AG04450 (cell line): Measurements from ENCODE around the gene IQGAP1. TPM values are rescaled to one million over a fixed set of nuclear protein-coding genes. Genes with fewer than 3 reads are reported as not detected.
A peak's percentile ranks its signal among the peaks of the same experiment; 100 is the strongest.
"Not testable (repeated sequence)": the region's sequence is repeated elsewhere in the genome, so short reads cannot be mapped to it uniquely, and the experiment has no call there.

Experiments
- CTCF ChIA-PET: fragments of 300-600, 350-600 bp; formaldehyde crosslinking; extraction: SDS; loops from one replicate; lab custom pipeline; 2022; ENCODE audit warnings: antibody characterized with exemption, inconsistent platforms; lab: Charles Lee
- POLR2A ChIA-PET: fragments of 350-600 bp; formaldehyde crosslinking; extraction: SDS; loops from one replicate; lab custom pipeline; 2021; ENCODE audit warnings: antibody characterized with exemption, inconsistent platforms; lab: Yijun Ruan, JAX
- DNase-seq: peaks from one replicate; pipeline ENCODE4 v3.0.0-alpha.2; 2011; ENCODE audit warnings: low read depth, low spot score
- H3K27ac ChIP-seq: one replicate; pipeline ENCODE4 v1.5.1; 2012; ENCODE audit warnings: low read depth, low read length, control low read depth
- H3K27me3 ChIP-seq: one replicate; pipeline ENCODE4 v1.6.0; 2012; ENCODE audit warnings: low read length; ENCODE audit not compliant: control insufficient read depth, insufficient read depth
- H3K4me3 ChIP-seq: 2 replicates; pipeline ENCODE4 v1.5.1; 2011; ENCODE audit warnings: mild to moderate bottlenecking, low read depth, low read length, control low read depth
- H3K9me3 ChIP-seq: 2 replicates; pipeline ENCODE4 v1.5.1; 2012; ENCODE audit warnings: low read length; ENCODE audit not compliant: control insufficient read depth, insufficient read depth
- polyA plus RNA-seq: library from polyadenylated mRNA; depleted of rRNA; stranded (reverse); fragments of >200 nt; gene quantifications from 2 replicates; pipeline ENCODE4 v1.2.3, GENCODE V29; 2011
- TF ChIP-seq, protein P1 (sequence below): IDR thresholded peaks from 2 replicates; pipeline ENCODE4 v1.5.1; 2011; ENCODE audit warnings: low read depth, low read length, control low read depth, inconsistent platforms

Gene IQGAP1
- polyA plus RNA-seq, 1 experiment: 170 TPM

DNA sequence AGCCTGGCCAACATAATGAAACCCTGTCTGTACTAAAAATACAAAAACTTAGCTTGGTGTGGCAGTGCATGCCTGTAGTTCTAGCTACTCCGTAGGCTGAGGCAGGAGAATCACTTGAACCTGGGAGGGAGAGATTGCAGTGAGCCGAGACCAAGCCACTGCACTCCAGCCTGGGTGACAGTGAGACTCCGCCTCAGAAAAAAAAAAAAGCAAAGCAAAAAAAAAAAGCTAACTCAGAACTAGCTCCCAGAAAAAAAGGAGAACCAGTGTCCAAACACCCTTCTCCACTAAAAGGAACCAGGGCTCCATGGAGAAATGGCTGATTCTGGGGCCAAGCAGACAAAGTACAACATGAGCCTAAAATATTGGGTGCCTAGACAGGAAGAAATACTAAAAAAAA is 124.9 kb downstream of the IQGAP1 start:
- H3K27me3 ChIP-seq: no peaks in the 10 kb centered on the region
- TF ChIP-seq, protein P1, sequence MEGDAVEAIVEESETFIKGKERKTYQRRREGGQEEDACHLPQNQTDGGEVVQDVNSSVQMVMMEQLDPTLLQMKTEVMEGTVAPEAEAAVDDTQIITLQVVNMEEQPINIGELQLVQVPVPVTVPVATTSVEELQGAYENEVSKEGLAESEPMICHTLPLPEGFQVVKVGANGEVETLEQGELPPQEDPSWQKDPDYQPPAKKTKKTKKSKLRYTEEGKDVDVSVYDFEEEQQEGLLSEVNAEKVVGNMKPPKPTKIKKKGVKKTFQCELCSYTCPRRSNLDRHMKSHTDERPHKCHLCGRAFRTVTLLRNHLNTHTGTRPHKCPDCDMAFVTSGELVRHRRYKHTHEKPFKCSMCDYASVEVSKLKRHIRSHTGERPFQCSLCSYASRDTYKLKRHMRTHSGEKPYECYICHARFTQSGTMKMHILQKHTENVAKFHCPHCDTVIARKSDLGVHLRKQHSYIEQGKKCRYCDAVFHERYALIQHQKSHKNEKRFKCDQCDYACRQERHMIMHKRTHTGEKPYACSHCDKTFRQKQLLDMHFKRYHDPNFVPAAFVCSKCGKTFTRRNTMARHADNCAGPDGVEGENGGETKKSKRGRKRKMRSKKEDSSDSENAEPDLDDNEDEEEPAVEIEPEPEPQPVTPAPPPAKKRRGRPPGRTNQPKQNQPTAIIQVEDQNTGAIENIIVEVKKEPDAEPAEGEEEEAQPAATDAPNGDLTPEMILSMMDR: no peak
- no peak overlapping the region for H3K4me3 ChIP-seq
- DNase-seq: no peak
- H3K9me3 ChIP-seq: no peaks in the 10 kb centered on the region
- no peak overlapping the region for H3K27ac ChIP-seq
- CTCF ChIA-PET: interaction anchor here (2.8 kb wide), 1 partner anchor 193 kb away, joined by 12 read pairs; no protein-coding TSS in a partner anchor
- POLR2A ChIA-PET: interaction anchor here (0.6 to 0.9 kb wide), 2 partner anchors 152 to 204 kb away, joined by 3 read pairs; partner anchors contain the start of gene BLM

DNA sequence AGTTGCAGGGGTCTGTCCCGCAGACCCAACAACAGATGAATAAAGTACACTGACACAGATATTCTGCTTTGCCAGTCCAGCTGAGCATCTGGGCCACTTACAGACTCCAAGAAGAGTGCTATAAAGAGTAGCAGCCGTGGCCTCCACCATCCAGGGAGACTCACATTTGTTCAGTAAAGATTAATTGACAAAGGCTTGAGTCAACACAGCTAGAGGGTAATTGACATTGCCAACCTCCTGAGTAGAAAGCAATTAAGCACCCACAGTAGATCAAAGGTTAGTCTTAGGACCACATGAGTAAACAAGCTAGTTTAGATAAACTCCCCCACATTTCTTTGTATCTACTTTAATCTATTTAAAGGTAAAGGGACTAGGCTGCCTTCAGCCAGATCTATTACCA is 125.4 kb downstream of the IQGAP1 start:
- Histone ChIP-seq H3K4me3 (no peak overlapping the region), H3K27me3 (no peaks in the 10 kb centered on the region), H3K27ac (no peak overlapping the region), H3K9me3 (no peaks in the 10 kb centered on the region)
- no peak for DNase-seq
- ChIA-PET CTCF (interaction anchor here (0.5 to 2.8 kb wide), 3 partner anchors 13 to 193 kb away, joined by 3 to 12 read pairs (median 5); no protein-coding TSS in a partner anchor), POLR2A (interaction anchor here (0.6 to 0.9 kb wide), 2 partner anchors 151 to 204 kb away, joined by 3 read pairs; partner anchors contain the start of gene BLM)
- TF ChIP-seq, protein P1: no peak

DNA sequence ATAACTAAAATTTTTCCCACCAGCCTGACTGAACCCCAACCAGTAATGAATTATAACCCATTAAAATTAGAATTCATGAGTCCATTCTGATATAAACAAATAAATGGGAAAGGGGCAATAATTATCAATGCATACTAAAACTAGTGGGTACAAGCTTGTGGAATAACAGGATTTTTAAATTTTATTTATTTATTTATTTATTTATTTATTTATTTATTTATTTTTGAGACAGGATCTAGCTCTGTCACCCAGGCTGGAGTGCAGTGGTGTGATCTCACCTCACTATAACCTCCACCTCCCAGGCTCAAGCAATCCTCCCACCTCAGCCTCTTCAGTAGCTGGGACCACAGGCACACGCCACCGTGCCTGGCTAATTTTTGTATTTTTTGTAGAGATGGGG is 125.9 kb downstream of the IQGAP1 start:
- H3K27me3 ChIP-seq, DNase-seq, H3K4me3 ChIP-seq, H3K27ac ChIP-seq, H3K9me3 ChIP-seq, POLR2A ChIA-PET: not testable (repeated sequence)
- CTCF ChIA-PET: interaction anchor here (0.5 to 2.8 kb wide), 3 partner anchors 13 to 194 kb away, joined by 3 to 12 read pairs (median 5); no protein-coding TSS in a partner anchor

DNA sequence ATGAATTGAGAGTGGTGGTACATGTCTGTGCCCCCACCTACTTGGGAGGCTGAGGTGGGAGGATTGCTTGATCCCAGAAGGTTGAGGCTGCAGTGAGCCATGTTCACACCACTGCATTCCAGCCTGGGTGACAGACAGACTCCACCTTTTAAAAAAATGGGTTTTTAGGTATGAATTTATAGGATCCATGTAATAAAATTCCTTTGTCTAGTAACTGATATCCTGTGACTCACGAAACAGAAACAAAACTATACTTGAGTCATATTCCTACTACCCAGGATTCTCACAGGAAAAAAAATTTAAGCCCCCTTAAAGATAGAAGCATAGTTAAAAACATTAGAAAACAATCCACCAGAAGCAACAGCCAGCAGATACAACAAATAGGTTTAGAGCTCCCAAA is 131.6 kb downstream of the IQGAP1 start:
- no peaks in the 10 kb centered on the region for H3K27me3 ChIP-seq
- ChIA-PET POLR2A (interaction anchor here (1.5 kb wide), 1 partner anchor 11 kb away, joined by 4 read pairs; no protein-coding TSS in a partner anchor), CTCF (interaction anchor here (1.0 kb wide), 1 partner anchor 200 kb away, joined by 3 read pairs; no protein-coding TSS in a partner anchor)
- H3K4me3 ChIP-seq: no peak overlapping the region
- peak; percentile 36 for DNase-seq
- TF ChIP-seq, protein P1: no peak
- no peaks in the 10 kb centered on the region for H3K9me3 ChIP-seq
- H3K27ac ChIP-seq: peak overlapping the region; percentile 39

DNA sequence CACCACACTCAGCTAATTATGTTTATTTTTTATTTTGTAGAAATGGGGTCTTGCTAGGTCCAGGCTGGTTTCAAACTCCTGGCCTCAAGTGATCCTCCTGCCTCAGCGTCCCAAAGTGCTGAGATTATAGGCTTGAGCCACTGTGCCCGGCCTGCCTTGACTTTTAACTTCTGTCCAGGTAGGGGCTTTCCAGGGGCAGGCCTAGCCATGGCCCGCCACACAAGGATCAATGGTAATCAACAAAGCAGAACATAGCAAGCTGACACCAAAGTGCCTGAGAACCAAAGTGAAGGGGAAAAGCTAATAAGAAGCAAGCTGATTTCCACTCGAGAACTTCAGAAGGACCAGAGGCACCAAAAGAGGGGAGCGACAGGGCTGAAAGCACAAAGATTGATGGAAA is 132.3 kb downstream of the IQGAP1 start:
- CTCF ChIA-PET: interaction anchor here (0.6 to 1.0 kb wide), 2 partner anchors 163 to 201 kb away, joined by 3 to 4 read pairs; no protein-coding TSS in a partner anchor
- POLR2A ChIA-PET: interaction anchor here (1.5 kb wide), 1 partner anchor 10 kb away, joined by 4 read pairs; no protein-coding TSS in a partner anchor

More for the DNA sequence above, 132.3 kb downstream of the IQGAP1 start:
- H3K4me3 ChIP-seq: no peak overlapping the region
- TF ChIP-seq, protein P1: no peak
- peak overlapping the region; percentile 22 for H3K27ac ChIP-seq
- no peaks in the 10 kb centered on the region for H3K27me3 ChIP-seq
- no peak for DNase-seq
- H3K9me3 ChIP-seq: no peaks in the 10 kb centered on the region
